ENCODE measurements around the gene PIK3CA.

Gene PIK3CA

GRCh38 chr3:179181021-179181472 lies 32.9 kb downstream of the PIK3CA start:
- no peak overlapping the region for H3K4me3 ChIP-seq (ENCODE audit: low read depth, low read length)
- DNase-seq (ENCODE audit: low read depth), result no peak
- TF ChIP-seq CTCF (IDR thresholded peaks at IDR 0.05; ENCODE audit: control insufficient read depth, extremely low read depth, insufficient read depth), result no peak

DNA sequence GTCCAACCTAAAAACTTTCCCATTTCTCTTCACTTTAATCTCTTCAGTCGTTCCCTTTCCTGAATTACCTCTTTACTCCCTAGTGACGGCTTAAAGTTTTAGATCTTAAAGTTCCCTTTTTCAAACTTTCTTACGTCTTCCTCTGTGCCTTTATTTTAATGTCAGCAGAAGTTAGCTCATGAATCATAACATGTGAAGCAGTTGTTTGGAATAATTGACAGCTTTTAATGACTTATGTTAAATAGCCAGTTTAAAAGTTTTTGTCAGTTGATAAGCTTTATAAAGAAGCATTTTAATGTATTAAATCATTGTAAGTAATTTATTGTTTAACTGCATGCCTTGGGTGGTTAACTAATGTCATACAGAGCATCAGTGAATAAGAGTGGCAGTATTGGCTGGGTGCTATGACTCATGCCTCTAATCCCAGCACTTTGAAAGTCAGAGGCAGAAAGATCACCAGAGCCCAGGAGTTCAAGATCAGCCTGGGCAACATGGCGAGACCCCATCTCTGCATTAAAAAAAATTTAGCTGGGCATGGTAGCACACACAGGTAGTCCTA lies 33.9 kb downstream of the PIK3CA start:
- TF ChIP-seq CTCF (IDR thresholded peaks at IDR 0.05; ENCODE audit: control insufficient read depth, extremely low read depth, insufficient read depth), result no peak
- no peak for DNase-seq (ENCODE audit: low read depth)
- H3K4me3 ChIP-seq (ENCODE audit: low read depth, low read length), result no peak overlapping the region

DNA sequence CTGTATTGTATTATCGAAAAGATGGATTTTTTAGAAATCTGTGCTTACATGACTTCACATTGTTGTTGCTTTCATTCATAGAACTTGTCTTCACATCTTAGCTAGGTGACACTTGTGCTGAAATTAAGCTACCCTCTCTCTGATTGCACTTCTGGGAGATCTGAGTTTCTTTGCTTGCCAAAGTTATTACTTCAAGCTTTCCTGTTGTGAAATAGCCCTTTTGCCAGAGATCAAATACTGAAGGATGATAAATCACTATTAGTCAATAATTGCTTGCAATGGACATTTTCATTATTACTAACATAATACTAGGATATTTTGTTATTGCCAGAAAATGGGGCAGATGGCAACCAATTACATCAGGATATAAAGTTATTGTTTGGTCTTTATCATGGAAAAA lies 34.7 kb downstream of the PIK3CA start:
- no peak for TF ChIP-seq CTCF (IDR thresholded peaks at IDR 0.05; ENCODE audit: control insufficient read depth, extremely low read depth, insufficient read depth)
- DNase-seq (ENCODE audit: low read depth), result no peak
- H3K4me3 ChIP-seq (ENCODE audit: low read depth, low read length), result no peak overlapping the region

DNA sequence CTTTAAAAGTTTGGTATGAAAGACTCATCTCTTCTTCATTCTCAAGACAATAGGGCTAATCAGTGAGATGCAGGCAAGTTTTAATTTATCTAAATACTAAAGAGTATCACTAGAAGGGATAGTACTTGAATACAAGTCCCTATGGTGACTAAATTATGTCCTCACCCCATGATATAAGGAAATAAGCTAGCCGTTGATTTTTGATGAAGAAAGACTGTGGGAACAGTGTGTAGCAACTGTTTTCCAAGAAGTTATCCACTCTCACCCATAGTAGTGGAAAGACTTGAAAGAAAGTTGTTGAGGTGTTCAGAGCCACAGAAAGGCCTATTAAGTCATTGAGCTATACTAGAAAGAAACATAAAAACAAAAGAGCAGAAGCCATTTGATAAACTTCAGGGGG lies 36.7 kb downstream of the PIK3CA start:
- no peak for DNase-seq (ENCODE audit: low read depth)
- no peak for TF ChIP-seq CTCF (IDR thresholded peaks at IDR 0.05; ENCODE audit: control insufficient read depth, extremely low read depth, insufficient read depth)
- H3K4me3 ChIP-seq (ENCODE audit: low read depth, low read length), result no peak overlapping the region

- TF ChIP-seq CTCF (IDR thresholded peaks at IDR 0.05; ENCODE audit: control insufficient read depth, extremely low read depth, insufficient read depth), result no peak
- H3K4me3 ChIP-seq (ENCODE audit: low read depth, low read length), result no peak overlapping the region
- DNase-seq (ENCODE audit: low read depth), result no peak
Observed at GRCh38 chr3:179186426-179186825, 38.3 kb downstream of the PIK3CA start.

DNA sequence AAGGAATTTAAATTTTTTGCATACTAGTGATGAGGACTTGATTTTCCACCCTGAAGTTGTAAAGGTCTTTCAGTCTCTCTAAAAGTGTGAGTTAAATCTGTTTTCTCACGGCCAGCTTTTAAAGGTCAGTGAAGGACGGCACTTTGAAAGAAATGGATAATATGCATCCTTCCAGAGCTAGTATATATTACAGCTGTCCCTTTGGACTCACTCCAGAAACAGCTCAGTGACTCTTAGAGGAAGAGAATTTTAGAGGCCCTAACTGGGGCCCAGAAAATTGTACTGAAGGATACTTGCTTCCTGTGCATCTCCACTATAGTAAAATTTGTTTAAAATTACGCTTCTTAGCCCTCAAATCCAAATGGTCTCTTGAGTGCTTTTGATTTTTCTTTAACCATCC lies 41.6 kb downstream of the PIK3CA start:
- no peak for DNase-seq (ENCODE audit: low read depth)
- H3K4me3 ChIP-seq (ENCODE audit: low read depth, low read length), result no peak overlapping the region

More for the DNA sequence above, 41.6 kb downstream of the PIK3CA start:
- no peak for TF ChIP-seq CTCF (IDR thresholded peaks at IDR 0.05; ENCODE audit: control insufficient read depth, extremely low read depth, insufficient read depth)
